GM19240 (cell line): ENCODE data around the gene SDK1.
"Not testable (repeated sequence)": the region's sequence is repeated elsewhere in the genome, so short reads cannot be mapped to it uniquely, and the experiment has no call there.

Experiments
- DNase-seq: peaks from one replicate; pipeline ENCODE4 v3.0.0; 2011; ENCODE audit warnings: low spot score; ENCODE audit not compliant: insufficient read length

The SDK1 gene

DNA sequence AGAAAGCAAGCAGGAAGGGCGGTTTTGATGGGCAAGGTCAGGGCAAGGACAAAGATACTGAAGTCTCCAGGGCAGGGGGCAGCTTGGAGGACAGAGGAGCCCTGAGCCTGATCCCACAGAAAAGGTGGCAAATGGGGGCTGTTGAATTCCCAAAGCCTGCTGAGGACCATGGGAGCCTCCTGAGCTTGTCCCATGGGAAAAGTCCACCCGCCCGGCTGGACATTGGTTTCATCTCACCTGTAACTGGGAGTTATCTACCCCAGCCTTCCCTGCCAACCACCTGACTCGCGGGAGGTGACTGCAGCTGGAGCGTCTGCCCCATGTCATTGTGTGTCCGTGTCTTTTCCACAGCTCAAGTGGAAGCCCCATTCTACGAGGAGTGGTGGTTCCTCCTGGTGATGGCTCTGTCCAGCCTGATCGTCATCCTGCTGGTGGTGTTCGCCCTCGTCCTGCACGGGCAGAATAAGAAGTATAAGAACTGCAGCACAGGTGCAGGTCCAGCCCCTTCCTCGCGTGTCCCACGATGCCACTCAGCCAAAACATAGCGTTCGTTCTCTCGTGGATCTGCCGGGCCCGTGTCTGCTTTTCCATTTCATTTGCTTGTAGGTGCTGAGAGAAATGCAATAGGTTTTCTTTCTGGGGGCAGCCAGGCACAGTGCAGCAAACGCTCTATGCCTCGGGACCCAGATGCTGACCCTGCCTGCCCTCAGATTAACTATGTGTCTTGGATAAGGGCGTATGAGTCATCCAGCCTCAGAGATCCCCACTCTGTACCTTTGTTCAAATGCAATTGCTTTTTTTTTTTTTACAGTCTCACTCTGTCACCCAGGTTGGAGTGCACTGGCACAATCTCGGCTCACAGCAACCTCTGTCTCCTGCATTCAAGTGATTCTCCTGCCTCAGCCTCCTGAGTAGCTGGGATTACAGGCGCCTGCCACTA is 936.5 kb downstream of the SDK1 start:
- DNase-seq = no peak

DNA sequence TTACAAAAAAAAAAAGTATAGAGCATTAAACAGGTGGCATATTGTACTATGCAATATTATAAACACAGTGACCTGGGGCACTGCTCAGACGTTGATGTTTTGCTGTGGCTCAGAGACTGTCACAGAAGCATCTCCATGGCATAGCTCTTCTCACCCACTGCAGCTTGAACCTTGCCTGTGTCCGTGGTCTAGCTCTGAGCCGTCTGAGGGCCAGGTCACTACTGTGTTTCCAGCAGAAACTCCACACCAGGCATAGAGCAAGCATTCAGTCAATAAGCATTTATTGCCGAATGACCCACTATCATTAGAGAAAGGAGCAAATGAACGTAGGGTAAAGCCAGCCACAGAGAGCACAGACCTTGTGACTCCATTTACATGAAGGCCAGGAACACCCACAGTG is 937.8 kb downstream of the SDK1 start:
- no peak for DNase-seq

DNA sequence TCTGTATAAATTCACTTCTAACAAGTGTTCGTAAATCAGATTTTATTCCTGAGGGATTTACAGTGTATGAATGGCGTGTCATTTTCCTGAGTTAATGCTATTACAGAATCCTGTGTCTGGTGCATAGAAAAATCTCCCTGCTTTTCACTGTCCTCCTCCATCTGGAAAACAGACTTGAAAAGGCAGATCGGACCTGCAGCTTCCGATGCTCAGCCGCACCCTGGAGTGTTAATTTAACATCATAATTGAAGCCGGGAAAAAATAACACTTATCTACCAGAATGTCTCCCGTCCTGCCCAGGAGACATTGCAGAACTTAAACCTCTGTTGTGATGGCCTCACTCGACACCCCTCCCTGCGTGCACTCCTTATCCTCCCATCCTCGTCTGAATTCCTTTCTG is 939.0 kb downstream of the SDK1 start:
- DNase-seq = no peak

DNA sequence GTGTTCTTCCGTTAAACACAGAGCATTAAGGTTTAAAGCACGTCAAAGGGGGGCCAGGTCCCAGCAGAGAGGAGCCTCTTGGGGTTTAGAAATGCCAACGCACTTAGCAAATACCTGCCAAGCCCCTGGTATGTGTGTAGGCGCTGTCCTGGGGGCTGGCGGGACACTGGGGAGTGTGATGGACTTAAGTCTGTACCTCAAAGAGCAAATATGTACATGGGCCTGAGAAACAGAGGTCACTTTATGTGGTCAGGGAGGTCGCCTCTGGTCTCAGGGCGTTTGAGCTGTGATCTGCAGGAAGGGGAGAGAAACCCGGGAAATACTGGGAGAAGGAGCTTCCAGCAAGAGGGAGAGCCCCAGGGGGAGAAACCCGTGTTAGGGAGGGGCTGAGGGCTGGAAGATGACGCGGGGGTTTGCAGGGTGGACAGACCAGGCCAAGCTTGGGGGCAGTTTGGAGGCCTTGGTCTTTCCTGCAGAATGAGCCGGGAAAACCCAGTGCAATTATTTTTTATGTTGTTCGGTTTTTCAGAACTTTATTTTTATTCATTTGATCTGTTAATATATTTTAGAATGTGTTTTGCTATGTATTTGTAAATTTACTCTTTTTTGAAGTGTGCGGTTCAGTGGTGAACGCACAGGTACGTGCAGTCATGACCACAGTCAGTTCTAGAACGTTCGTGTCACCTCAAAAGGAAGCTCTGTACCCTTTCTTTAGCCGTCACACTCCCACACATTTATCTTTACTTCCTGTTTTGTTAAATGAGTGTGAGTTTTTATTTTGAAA is 939.7 kb downstream of the SDK1 start:
- no peak for DNase-seq

- DNase-seq = no peak
Observed at GRCh38 chr7:4241304-4241612, 940.2 kb downstream of the SDK1 start.

DNA sequence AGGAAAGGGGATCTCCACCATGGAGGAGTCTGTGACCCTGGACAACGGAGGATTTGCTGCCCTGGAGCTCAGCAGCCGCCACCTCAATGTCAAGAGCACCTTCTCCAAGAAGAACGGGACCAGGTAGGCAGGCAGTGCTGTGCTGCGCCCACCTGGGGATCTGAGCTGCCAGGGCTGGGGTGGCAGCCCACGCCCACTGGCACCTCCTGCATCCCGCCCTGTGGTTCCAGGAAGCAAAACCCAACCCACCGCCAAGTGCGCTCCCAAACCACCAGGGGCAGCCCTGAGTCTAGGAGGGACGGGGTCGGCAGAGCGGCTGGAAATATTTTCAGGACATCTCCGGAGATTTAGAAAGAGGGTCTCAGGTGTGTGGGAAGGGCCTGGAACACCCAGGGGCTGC is 940.7 kb downstream of the SDK1 start:
- no peak for DNase-seq

GRCh38 chr7:4242706-4243105 is 941.7 kb downstream of the SDK1 start:
- DNase-seq = no peak

DNA sequence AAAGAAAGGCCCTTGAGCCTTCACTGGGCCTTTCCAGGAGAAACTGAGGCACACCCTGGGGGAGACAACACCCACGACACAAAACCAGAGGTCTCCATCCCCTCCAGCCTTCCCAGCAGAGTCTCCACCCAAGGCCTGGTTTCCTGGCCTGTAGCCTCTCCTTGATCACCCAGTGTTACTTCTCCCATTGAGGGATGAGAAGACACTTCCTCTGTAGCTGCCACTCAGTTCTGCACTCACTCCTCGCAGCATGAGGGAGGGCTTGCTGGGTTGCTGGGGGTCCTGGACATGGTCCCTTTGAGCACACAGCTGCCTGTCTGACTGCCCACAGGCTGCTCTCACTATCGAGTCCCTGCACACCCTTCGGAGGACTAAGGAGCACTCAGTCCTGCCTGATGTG is 943.0 kb downstream of the SDK1 start:
- DNase-seq = no peak

GRCh38 chr7:4244635-4245034 is 943.6 kb downstream of the SDK1 start:
- no peak for DNase-seq

- no peak for DNase-seq
Observed at GRCh38 chr7:4245135-4245865, 944.2 kb downstream of the SDK1 start.

- no peak for DNase-seq
Observed at GRCh38 chr7:4245866-4246470, 944.9 kb downstream of the SDK1 start.

DNA sequence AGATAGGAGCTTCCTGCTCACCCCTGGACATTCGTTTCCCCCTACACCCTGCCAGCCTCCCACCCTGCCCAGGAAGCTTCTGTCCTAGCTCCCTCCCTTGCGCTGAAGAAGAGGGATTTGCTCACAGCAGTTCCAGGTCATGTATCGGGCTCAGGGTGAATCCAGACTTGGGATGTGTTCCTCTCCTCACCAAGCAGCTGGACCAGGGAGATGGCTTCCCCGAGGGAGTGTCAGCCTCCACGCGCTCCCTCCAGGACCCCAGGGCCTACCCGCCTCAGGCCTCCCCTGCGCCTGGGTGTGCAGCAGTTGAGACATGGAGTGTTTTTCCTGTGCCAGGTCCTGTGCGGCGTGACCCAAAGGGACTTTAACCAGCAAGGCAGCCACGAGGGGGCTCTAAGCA is 945.5 kb downstream of the SDK1 start:
- no peak for DNase-seq

GRCh38 chr7:4247106-4247876 is 946.2 kb downstream of the SDK1 start:
- no peak for DNase-seq

- no peak for DNase-seq
Observed at GRCh38 chr7:4248295-4248694, 947.2 kb downstream of the SDK1 start.

GRCh38 chr7:4249241-4249640 is 948.2 kb downstream of the SDK1 start:
- no peak for DNase-seq

- no peak for DNase-seq
Observed at GRCh38 chr7:4255336-4255735, 954.3 kb downstream of the SDK1 start.

- no peak for DNase-seq
Observed at GRCh38 chr7:4256286-4256685, 955.2 kb downstream of the SDK1 start.

GRCh38 chr7:4257146-4258111 is 956.4 kb downstream of the SDK1 start:
- DNase-seq = no peak

- not testable (repeated sequence) for DNase-seq
Observed at GRCh38 chr7:4260116-4260515, 959.1 kb downstream of the SDK1 start.
